NOMO-1 treated with dmso at 0.1 percent for 144 hours (cell line): ENCODE data around the gene PAPPA2.

Experiments used
- DNase-seq: peaks from one replicate; lab custom pipeline; 2025; ENCODE audit not compliant: unreplicated experiment; lab: John Stamatoyannopoulos, UW

Gene PAPPA2

DNA sequence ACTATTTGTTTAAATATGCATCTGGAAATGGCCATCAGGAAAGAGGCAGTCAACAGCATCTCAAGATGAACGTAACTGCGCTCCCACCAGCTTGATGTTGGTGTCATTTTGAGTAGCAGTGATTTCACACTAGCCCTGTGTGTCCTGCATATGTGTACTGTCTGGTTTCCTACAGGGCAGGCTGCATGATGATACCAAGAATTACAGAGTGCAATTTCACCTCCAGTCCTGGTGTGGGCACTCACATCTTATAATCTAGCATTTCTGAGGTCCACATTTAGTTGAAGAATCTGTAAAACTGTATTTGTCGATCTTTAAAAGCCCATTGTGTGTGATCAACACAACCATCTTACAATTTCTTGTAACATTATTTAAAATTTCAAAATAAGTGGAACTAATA is 336.4 kb downstream of the PAPPA2 start:
- no peak for DNase-seq

GRCh38 chr1:176800978-176801513 is 338.1 kb downstream of the PAPPA2 start:
- no peak for DNase-seq

GRCh38 chr1:176801514-176802020 is 338.6 kb downstream of the PAPPA2 start:
- DNase-seq = no peak

DNA sequence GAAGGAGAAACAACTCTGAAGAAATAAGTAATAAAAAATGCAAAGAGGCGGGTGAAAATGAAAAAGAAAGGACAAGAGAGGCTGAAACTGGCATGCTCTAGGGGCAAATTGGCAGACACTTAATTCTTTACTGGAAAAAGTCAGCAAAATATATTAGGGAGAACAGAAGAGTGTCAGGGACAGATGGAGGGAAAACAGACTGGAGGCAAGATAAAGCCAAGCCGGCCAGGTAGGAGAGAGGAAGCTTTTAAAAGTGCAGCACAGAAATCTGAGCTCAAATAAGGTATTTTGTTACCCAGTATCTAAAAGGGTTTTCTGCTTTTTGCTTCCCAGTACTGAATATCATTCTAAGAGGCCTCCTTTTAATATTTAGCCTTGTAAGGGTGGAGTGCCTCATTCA is 339.3 kb downstream of the PAPPA2 start:
- DNase-seq = no peak

DNA sequence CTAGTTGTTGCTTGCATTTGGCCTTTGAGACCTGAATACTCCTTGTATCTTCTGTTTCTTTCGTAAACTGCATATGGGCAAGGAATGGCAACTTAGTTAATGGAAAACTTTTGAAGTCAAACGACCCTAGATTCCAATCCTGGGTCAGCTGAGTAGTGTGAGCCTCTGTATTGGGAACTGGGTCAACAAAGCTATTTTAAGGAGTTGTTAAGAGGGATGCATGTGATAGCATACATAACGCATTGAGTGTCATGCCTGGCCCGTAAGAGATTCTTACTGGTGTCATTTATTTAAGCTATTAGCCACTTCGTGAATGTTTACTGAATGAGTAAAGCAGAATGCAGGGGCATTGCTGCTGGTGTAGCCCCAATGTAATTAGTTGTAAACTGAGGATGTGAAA is 340.1 kb downstream of the PAPPA2 start:
- DNase-seq = no peak

DNA sequence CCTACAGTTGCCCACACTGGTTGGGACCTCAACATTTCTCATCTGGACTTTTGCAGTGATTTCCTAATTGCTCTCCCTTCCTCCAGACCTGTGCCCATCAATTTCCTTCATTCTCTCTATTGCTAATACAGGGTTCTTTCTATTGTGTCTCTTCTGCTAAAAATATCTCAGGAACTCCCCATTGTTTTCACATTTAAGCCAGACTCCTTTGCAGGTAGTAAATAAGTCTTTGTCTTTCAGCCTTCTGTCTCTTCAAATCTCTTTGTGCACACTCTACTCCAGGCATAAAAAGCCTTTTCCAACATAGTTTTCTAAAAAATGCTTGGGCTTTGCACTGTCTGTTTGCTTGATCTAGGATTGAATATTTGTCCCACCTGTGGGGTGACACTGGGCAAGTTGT is 340.6 kb downstream of the PAPPA2 start:
- DNase-seq = no peak

DNA sequence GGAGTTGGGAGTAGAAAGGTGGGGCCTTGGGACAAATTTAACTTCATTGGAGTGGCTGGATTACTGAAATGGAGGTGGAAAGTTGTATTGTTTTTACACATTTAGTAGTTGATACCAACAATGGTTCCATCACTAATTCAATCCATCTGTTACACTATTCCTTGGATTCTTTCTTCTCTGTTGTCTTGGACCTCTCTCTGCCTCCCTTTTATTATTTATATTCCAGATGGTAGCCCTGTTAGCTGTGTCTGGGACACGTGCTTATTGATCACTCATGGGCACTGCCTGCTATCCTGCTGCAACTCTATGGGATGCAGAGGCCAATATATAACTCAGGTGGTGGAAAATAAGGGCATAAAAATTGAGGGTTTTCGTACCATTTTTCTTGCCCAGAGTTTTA is 346.3 kb downstream of the PAPPA2 start:
- DNase-seq = no peak

GRCh38 chr1:176811511-176812288 is 348.7 kb downstream of the PAPPA2 start:
- DNase-seq = no peak

DNA sequence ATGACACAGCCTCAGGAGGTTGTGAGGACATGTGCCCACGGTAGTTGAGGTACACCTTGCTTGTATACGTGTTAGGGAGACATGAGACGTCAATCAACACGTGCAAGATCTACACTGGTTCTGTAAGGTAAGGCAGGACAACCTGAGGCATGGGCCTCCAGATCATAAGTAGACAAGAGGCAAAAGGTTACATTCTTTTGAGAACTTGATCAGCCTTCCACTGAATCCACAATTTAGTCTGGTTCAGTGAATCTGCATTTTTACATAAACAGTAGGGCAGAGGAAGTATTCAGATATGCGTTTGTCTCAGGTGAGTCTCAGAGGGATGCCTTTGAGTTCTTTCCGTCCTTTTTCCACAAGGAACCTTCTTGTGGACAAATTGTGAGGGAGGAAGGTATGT is 352.6 kb downstream of the PAPPA2 start:
- no peak for DNase-seq

GRCh38 chr1:176816232-176816631 is 353.3 kb downstream of the PAPPA2 start:
- DNase-seq = no peak

DNA sequence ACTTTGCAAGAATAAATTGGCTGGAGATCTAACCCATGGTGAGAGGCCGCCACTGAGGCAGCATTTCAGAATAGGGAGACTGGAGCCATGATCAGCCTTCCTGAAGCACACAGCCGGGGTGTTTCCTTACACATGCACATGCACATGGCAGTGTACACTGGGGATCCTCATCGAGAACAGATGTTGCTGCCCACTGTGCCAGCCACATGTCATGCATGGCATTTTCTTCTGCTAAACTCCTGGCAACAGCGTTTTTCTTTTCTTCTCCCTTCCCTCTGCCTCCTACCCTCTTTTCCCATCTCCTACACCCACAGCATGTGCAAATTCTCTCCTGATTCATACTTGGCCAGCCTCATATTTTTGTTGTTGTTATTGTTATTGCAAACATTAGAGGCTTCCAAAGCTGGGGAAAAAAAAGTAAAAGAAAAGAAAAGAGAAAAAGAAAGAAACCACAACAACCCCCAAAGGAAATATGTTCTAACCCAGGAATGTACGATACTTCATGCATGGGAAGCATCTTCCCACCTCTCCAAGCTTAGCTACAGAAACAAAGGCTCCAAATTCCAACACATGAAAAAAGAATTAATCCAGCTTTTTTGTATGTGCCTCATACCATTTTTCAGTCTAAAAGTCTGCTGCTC is 357.5 kb downstream of the PAPPA2 start:
- DNase-seq = no peak

DNA sequence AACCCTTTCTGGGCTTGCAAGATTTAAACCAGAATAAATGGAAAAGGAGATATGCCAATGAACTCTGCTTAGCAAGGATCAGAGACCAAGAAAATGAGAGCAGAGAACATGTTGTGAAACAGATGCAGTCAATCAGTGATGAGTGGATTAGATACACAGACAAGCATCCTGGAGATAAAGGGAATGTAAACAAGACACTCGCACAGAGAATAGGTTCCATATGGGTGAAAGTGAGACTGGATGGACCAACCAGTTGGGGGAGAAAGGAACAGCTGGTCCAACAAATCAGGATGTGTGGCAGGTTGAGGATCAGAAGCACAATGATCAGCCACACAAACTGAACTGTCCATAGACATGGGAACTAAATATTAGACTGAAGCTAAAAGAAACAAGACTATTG is 363.3 kb downstream of the PAPPA2 start:
- DNase-seq = no peak

- DNase-seq = no peak
Observed at GRCh38 chr1:176829261-176829660, 366.3 kb downstream of the PAPPA2 start.

- no peak for DNase-seq
Observed at GRCh38 chr1:176831150-176831549, 368.2 kb downstream of the PAPPA2 start.

DNA sequence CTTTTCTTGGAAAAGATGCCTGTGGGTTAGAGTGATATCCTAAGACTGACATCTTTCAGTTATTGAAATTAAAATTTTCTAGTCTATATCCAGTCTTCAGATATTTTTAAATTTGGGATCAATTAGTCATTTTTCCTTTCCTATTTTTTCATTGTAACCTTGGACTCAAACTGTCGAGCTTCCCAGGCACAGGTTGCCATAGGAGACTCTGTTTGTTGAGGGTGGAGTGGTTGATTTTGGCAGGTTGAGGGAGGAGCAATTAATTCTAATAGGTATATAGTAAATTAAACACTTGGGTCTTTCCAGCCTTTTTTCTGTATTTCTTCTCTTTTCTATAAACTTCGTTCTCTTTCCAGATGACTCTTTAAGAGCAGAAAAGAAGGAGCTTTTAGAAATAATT is 374.7 kb downstream of the PAPPA2 start:
- no peak for DNase-seq

DNA sequence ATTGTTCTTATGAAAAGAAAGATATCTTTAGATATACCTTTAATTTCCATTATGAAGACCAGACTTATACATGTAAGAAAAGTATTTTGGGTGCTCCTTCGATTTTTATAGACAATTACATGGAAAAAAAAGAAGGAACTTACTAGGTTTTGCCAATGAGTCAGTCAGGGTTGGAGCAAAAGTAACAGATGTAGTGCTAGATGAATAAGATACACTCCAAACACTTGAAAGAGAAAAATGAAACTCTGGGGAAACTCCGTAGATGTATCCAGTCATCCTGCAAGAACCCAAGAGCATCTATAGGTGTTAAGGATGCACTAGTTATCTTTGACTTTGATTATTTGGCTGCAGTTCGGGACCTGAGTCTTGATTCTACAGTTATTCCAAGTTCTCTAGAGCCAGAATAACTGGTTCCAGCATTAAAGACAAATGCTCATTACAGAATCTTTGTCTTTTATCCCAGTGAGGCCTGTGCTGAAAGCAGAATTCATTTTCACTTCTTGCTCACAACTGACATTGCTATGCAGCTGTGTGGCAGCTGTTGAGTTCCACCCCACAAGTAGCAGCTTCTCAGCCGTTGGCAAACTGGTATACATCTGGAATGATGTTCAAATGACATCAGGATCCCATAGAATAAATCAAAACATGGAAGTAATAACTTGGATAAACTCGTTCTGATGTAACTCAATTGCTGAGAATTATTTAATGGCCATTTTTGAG is 375.5 kb downstream of the PAPPA2 start:
- DNase-seq = no peak

- no peak for DNase-seq
Observed at GRCh38 chr1:176839216-176839615, 376.2 kb downstream of the PAPPA2 start.

DNA sequence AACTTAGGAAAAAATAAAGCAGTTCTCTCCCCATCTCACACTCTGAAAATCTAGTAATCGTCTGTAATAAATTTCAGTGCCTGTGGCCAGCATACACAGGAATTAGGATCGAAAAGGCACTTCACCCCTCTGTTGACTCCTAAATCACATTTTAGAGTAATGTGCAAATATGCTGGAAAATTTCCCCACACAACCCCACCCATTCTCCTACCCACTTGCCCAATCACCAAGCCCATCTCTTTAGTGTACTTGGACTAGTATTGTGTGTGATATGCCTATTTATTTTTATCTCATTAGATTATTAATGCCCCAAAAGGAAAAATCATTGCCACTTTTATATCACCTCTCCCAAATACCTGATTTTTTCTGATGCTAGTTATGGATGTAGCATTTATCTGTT is 378.3 kb downstream of the PAPPA2 start:
- no peak for DNase-seq

GRCh38 chr1:176843352-176844297 is 380.6 kb downstream of the PAPPA2 start:
- DNase-seq = peak; percentile 14

DNA sequence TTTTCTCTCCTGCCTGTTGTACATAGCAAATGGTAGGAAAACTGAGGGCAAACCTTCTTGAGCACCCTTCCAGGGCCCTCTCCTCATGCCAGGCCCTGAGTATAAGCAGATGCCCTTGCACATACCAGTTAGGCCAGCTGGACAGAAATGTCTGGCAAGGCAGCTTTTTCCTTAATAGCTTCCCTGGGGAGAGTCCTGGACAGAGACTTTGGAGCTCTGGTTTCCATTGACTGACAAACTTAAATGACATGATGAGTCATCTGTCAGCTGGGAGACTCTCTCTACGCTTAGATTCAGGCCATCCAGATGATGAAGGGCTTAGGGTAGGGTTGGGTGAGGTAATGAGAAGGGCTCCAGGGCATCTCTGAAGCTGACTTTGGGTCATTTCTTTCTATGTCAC is 384.1 kb downstream of the PAPPA2 start:
- no peak for DNase-seq

- DNase-seq = no peak
Observed at GRCh38 chr1:176849281-176849680, 386.3 kb downstream of the PAPPA2 start.
